ENCODE results near the gene CCDC150.

DNA sequence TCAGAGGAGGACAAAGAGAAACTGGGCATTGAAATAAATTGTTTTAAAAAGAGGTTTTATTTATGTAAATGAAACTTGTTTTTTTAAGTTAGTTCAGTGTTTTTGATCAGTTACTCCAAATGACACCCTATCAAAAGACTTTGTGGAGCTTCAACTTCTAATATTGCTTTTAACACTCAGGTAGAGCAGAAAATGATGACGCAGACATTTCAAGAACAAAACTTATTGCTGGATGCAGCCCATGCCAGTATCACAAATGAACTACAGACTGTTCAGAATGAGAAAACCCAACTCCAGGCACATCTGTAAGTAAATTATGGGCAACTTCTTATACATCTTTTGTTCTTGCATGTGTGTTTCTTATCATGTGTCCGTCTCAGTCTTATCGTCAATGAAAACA, 36.4 kb downstream of the CCDC150 start:
- no peak for TF ChIP-seq CTCF (IDR thresholded peaks at IDR 0.05)
- no peak for TF ChIP-seq EP300 (IDR thresholded peaks at IDR 0.05)
- no peak for TF ChIP-seq POLR2AphosphoS5 (IDR thresholded peaks at IDR 0.05)
- TF ChIP-seq POLR2A (IDR thresholded peaks at IDR 0.05): no peak

Data from upper lobe of left lung (tissue), 4 donors.